Effector CD4-positive, alpha-beta T cell (primary cell): ENCODE measurements around the gene PDE4C.

ENCODE experiments used
- DNase-seq: peaks from one replicate; pipeline ENCODE4 v3.0.0-alpha.2; 2020
- total RNA-seq: gene quantifications from one replicate; lab custom pipeline; 2026; lab: John Stamatoyannopoulos, UW

Gene PDE4C
- total RNA-seq = 2.4 reads per million, percentile 7 among the genes with 10 or more reads in this experiment

DNA sequence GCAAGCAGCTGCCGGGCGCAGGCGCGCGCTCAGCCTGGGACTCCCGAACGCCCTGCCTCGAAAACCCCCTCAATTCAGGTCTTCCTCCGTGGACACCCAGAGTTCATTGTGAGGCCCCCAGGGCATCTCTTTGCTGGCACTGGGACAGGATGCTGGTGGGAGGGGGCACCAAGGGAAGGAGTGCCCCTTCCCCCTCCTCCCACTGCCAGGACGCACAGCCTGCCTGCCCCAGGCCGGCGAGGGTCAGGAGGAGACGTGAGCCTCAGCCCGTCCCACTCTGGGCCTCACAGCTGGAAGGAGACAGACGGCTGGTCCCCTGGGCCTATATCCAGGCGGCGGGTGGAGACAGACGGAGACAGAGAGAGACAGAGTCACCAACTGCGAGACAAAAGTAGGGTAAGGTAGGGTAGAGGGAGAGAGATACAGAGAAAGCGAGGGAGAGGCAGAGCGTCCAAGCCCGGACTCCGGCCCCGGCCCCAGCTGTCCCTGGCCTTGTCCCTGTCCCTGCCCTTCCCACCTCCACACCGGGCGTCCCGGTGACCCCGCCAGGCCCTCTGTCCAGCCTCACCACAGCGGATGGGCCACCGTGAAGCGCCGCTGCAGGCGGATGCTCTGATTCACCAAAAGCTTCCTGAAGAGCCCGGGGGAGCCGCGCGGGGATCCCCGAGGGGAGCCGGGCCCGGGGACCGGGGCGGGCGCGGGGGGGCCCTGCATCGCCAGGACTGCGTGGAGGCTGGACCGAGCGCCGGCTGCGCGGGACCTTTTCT, at the start of gene PDE4C:
Gene PDE4C (minus strand): TSS at position 737 of the 767 bp plus-strand sequence. CDS start 23 bp downstream, at position 714.
- no peak for DNase-seq

DNA sequence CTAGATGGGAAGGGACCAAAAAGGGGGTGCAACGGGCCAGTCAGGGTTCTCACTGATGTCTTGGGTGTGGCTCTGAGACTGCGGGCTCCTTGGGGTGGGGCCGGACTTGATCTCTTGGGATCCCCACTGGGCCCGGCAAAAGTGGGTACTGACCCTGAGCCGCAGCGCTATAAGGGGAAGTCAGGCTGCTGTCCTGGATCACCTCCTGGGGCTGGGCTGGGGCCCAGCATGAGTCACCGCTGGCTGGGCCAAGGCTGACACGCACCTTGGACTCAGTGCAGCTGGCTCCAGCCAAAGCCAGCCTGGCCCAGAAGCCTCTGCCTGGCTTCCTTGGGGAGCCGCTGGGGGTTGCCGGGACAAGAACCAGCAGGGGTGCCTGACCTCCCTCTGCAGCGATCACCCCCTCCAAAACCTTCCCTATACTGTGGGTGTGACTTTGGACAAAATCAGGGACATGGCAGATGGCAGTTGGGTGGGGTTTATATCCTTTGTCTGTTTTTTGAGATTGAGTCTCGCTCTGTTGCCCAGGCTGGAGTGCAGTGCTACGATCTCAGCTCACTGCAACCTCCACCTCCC, 48.6 kb upstream of the PDE4C start:
- DNase-seq = no peak

DNA sequence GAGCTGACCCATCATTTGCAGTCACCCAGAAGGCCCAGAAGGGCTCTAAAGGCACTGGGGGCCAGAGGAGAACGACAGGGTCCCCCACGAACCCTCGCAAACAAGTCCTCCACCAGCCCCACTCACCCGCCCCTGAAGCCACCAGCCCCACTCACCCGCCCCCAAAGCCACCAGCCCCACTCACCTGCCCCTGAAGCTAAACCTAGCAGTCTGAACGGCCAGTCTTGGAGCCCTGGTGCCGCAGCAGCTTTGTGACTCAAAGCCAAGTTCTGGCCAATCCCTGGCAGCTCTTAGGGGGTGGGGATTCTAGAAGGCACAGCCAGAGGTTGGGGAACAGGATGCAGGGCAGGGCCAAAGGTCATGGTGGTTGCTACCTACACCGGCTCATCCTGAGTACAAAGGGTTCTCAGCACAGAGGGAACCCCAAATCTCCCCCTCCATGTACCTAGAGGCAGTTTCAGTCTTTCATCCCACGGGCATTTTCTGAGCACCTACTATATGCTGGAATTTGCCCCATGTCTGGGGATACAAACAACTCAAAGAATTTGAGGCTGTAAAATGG, 48.1 kb upstream of the PDE4C start, which contains the start of gene IQCN:
Gene IQCN (minus strand): TSS at position 234 of the 562 bp plus-strand sequence. CDS start 4,974 bp downstream, outside the sequence.
- no peak for DNase-seq

DNA sequence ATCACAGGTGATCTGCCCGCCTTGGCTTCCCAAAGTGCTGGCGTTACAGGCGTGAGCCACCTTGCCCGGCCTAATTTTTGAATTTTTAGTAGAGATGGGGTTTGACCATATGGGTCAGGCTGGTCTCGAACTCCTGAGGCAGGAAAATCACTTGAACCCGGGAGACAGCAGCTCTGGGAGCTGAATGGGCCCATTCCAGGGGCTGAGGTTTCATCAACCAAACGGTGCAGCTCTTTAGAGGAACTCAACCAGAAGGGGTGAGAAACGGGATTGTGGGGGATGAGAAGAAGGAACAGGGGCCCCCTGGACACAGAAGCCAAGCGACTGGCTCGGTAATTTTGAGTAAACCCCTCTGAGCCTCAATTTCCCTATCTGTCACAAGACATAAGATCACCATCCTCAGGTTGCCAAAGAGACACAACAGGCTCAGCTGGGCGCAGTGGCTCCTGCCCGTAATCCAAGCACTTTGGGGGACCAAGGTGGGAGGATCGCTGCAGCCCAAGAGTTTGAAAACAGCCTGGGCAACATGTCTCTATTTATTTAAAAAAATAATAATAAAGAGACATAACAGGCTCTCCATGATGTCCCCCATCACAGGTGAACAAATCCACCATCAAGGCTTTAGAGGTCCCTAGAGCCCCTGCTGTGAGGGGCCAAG, 47.5 kb upstream of the PDE4C start:
- DNase-seq = no peak

DNA sequence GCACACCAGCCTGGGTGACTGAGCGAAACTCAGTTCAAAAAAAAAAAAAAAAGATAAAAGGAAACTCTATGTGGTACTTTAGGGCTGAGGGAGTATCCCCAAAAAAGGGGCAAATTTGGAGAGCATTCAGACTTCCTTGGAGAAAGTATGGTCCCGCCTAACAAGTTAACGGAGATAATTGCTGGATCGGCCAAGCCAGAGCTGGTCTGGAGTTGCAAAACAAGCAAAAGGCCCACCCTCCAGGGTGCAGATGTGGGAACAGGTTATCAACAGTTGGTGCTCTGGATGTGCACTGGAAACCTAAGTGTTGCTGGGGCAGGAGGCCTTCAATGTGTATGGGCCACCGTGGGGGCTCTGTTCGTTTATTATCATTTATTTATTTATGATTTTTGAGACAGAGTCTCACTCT, 45.2 kb upstream of the PDE4C start:
- DNase-seq = no peak

DNA sequence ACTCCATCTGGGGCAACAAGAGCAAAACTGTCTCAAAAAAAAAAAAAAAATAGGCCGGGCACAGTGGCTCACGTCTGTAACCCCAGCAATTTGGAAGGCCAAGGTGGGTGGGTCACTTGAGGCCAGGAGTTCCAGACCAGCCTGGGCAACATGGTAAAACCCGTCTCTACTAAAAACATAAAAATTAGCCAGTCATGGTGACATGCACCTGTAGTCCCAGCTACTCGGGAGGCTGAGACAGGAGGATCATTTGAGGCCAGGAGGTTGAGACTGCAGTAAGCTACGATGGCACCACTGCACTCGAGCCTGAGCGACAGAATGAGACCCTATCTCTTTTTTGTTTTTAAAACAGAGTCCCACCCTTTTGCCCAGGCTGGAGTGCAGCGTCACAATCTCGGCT, 44.1 kb upstream of the PDE4C start:
- DNase-seq = no peak

DNA sequence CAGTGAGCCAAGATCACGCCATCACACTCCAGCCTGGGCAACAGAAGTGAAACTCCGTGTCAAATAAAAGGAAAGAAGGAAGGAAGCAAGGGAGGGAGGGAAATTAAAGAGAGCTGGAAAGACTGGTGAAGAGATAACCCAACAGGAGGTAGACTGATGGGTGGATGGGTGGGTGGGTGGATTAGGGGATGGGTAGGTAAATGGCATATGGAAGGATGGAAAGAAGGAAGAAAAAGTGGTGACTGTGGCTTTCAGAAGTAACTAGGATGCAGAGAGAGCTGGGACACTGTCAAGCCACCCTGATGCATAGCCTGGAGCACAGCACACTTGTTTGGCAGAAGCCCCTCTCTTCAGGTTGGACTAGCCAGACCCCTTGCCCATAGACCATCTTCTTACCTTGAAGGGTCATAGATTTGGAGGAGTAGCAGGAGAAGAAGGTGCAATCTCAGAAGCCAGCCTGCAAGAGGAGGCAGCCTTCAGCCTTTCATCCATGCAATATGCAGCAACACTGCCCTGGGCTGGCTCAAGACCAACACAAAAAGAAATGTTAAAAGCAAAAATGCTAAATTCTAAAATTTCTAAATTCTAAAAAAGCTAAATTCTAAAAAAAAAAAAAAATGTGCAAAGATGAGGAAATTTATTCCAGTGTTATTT, 43.0 kb upstream of the PDE4C start:
- no peak for DNase-seq

DNA sequence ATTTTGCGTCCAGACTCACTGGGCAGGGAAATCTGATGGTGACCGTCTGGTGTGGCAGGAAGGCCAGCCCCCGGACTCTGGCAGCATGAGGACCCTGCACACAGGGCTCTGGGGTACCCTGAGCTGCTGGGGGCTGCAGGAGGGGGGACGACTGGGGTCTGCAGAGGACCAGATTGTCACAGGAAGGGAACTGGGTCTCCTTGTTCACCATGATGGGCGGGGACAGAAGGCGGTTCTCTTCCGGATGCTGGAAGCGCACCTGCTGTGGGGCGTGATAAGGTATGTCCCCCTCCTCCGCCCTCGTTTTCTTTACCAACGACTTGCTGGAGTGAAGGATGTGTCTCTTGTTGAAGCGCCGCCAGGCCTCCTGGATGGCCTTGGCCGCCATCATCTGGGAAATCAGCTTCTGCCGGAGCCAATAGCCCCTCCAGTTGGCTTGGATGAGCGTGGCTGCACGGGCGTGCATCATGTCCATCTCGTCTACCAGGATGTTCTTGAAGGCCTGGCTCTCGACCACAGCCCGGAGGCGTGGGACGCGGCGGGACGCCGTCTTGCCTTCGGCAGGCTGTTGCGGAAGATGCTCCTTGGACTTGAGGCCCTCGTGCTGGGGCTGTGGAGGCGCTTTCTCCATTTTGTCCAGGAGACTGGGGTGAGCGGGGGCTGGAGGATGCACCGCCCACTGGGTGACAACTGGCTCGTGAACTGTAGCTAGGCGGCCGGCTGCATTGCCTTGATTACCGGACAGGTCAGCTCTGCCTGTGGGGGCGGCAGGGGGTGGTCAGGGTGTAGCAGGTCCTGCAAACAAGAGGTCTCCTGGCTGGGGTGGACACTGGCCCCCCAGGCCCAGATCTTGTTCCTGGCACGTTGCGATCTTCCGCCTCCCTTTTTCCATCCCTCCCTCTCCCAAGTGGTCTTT, 40.8 kb upstream of the PDE4C start:
- DNase-seq = no peak

DNA sequence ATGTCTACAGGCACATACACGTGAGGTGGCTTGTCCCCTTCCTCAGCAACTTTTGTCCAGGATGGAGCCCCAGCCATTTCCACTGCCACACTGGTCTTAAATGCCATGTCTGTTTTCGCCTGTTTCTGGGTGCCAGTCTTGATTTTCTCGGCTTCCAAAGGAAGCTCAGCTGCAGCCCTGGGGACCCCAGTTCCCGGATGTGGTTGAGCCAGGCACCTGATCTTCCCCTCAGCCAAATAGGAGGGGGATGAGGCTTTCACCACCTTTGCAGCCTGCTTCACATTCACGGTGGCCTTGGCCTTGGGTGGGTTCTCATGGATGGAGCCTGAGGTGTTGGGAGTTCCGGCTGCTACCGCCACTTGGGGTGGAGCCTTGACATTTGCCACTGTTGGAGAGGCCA, 39.3 kb upstream of the PDE4C start:
- DNase-seq = no peak

DNA sequence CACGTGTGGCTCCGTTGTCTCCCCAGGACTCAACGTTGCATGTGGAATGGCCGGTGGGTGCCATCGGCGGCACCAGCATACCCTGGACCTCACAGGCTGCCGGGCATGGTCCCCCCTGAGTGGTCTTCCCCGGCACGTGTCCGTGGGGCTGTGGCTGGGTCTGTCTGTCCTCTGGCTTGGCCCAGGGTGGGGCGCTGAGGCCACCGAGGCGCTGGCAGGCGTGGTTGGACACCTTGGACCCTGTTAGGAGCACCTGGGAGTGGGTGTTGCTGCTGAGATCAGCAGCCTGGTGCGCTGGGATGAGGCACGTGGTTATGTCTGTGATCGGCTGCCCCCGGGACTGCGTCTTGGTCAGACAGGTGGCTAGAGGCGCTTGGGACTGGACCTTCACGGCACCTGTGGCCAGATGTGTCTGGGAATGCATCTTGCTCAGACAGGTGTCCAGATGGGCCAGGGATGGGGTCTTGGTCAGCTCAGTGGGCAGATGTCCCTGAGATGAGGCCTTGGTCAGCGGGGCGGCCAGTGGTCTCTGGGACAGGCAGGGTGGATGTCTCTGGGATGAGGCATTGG, 38.8 kb upstream of the PDE4C start:
- DNase-seq = no peak

DNA sequence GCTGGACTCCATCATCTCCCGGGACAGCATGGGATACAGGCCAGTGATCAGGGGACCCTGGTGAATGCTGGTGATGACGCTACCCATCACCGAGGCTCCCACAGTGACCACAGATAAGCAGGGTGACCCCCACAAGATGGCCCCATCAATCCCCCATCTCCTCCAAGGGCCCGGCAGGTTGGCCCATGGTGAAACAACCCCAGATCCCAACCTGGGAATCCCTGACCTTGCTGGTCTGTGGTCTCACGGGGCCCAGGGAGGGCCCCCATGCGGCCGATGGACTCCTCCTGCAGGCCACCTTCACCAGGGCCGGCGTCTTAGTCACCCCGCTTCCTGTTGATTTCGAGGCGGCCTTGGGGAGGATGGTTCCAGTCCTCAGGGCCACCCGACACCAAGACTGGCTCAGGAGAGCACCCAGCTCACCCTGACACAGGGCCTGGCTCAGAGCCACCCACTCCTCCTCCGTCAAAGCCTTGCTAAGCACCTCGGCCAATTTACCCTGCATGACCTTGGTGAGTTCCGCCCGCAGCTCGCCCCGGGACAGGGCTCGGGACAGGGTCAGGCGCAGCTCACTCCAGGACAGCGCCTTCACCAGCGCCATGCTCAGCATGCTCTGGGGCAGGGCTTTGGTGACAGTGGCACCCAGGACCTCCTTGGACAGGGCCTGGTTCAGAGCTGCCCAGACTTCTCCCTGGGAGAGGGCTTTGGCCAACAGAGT, 38.1 kb upstream of the PDE4C start:
- DNase-seq = no peak

DNA sequence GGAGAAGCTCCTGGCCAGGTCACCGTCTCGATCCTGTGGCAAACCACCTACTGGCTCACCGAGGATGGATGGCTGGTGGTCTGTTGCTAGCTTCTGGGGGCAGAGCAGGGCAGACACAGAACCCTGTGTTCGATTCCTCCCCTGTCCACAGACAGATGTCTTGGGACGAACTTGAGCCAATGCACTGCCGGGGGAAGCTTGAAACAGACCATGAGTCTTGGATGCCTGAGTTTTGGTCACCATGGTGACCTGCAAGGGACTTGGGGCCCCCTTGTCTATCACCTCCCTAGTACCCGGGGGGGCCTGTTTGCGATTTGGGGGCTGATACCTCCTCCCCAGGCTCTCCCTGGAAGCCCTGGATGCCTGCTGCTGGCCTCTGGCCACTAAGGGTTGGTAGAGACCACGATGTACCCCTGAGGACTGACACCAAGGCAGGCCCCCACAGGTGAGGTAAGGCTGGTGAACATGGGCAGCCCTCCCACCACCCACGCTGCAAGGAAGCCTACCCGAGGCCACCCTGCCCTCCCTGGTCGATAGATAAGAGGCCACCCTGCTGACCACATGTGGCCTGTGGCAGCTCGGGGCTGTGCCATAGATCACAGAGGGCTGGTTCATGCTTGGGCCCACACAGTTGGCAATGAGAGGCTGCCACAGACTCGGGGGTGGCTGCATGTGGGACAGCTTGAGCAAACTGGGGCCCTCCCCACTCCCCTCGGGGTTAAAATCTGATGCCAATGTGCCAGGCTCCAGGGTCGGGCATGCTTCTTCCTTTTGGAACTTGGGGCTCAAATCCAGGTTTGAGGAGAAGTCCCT, 37.3 kb upstream of the PDE4C start:
- no peak for DNase-seq

DNA sequence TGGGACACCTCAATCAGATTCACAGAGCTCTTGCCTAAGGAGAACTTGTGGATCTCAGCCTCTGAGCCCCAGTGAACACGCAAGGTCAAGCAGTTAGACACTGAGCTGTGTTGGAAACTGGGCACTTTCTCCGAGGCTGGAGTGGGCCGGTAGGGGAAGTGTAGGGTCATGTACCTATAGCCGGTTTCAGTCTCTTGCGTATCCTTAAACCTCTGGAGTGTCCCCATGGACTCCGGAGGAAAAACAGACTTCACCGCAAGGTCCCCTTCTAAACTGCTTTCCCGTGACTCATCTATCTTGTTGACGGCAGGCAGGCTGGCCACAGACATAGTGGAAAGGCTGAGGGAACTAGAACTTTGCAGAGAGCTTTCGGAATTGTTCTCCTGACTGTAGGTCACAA, 36.7 kb upstream of the PDE4C start:
- no peak for DNase-seq

DNA sequence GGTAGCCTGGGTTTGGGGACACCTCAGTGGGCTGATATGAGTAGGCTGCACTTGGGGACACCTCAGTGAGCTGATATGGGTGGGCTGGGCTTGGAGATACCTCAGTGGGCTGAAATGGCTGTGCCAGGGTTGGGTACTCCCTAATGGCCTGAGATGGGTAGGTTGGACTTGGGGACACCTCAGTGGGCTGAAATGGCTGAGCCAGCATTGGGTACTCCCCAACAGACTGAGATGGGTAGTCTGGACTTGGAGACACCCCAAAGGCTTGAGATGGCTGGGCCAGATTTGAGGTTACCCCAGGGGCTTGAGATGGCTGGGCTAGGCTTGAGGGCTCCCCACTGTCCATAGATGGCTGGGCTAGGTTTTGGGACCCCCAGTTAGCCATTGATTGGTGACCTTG, 35.9 kb upstream of the PDE4C start:
- no peak for DNase-seq

DNA sequence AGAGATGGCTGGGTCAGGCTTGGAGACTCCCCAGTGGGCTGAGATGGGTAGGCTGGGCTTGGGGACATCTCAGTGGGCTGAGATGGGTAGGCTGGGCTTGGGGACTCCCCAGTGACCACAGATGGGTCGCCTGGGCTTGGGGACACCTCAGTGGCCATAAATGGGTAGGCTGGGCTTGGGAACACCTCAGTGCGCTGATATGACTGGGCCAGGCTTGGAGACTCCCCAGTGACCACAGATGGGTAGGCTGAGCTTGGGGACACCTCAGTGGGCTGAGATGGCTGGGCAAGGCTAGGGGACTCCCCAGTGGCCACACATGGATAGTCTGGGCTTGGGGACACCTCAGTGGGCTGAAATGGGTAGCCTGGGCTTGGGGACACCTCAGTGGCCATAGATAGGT, 35.2 kb upstream of the PDE4C start:
- DNase-seq = no peak

DNA sequence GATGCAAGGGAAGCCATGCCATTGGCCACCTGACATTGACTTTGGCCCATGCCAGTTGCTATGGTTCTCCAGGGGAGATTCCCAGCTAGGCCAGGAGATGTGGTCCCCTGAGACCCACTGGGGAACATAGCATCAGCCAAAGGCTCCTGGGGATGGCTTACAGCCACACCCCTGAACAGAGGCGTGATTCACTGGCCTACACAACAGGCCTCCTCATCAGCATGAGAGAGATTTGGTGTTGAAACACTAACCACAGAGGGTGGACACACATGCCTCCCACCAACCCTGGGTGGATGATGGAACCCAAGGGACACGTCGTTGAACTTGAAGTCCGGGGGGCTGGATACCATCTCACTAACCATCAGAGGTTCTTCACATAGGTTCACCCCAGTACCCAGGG, 33.7 kb upstream of the PDE4C start:
- no peak for DNase-seq

DNA sequence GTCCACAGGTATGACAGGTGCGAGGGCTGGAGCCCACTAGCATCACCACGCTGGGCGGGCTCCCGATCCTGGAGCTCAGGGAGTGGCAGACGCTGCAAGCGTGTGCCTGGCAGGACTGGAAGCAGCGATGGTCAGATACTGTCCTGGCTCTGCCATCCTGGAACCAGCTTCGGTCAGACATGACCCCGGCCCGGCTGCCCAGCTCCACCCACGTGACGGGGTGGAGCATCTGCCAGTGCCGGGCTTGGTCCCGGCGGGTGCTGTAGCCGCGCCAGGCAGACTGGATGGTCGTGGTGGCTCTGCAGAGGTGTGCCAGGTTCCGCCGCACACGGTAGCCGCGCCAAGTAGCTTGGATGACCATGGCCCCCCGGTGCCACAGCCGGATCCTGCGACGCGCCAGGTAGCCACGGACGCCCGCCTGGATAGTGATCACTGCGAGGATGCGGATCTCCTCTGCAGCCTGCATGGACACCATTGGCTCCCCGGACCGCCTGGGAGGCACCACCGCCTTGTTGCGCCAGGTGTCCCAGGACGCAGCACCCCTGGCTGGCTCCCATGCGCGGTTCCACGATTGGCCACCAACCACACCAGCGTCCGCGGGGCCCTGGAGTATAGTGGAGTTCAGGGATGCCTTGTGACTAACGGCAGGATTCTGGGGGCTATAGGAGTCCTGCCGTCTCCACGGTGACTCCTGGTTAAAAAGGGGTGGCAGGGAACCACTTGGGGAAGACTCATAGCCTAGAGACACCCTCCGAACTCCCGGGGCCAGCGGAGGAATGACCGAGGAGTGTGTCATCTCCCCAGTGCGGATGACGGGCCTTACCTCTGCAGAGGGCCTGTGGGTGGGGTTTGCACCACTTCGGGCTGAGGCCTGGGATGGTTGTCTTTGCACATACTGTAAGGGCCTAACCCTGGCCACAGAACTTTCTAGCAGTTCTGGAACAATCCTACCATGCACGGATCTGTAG, 31.5 kb upstream of the PDE4C start:
- no peak for DNase-seq
